Chondrocyte (in vitro differentiated cells): ENCODE data around the gene LSM12. TPM values are rescaled to one million over a fixed set of nuclear protein-coding genes. Genes with fewer than 3 reads are reported as not detected.
A peak's percentile ranks its signal among the peaks of the same experiment; 100 is the strongest.
"Not testable (repeated sequence)": the region's sequence is repeated elsewhere in the genome, so short reads cannot be mapped to it uniquely, and the experiment has no call there.

Source experiments
- DNase-seq: peaks from one replicate; pipeline ENCODE4 v3.0.0; 2021; ENCODE audit warnings: mixed read lengths, low spot score
- H3K27ac Mint-ChIP-seq: one replicate; pipeline ENCODE4 v1.8.0; 2021; ENCODE audit warnings: mild to moderate bottlenecking, moderate library complexity, mixed read lengths; ENCODE audit not compliant: unreplicated experiment
- H3K27me3 Mint-ChIP-seq: 2 replicates; pipeline ENCODE4 v1.8.0; 2021; ENCODE audit warnings: low read depth, mixed read lengths
- H3K36me3 Mint-ChIP-seq: 2 replicates; pipeline ENCODE4 v1.8.0; 2021; ENCODE audit warnings: low read depth, mixed read lengths
- H3K4me1 Mint-ChIP-seq: 2 replicates; pipeline ENCODE4 v1.8.0; 2021; ENCODE audit warnings: low read depth, mild to moderate bottlenecking, mixed read lengths
- H3K4me3 Mint-ChIP-seq: one replicate; pipeline ENCODE4 v1.8.0; 2021; ENCODE audit warnings: mild to moderate bottlenecking, moderate library complexity, mixed read lengths; ENCODE audit not compliant: unreplicated experiment
- H3K9me3 Mint-ChIP-seq: 2 replicates; pipeline ENCODE4 v1.8.0; 2021; ENCODE audit warnings: low read depth, mixed read lengths
- total RNA-seq: library from RNA; stranded (reverse); gene quantifications from 3 replicates; pipeline ENCODE4 v1.2.1, GENCODE V29; 2021
- TF ChIP-seq, protein P1 (sequence below): fragments of 200-600 bp; sonication (generic); IDR thresholded peaks from 2 replicates; pipeline ENCODE4 v1.5.0; 2021; ENCODE audit warnings: antibody characterized with exemption, mild to moderate bottlenecking, moderate library complexity

Gene LSM12
- total RNA-seq, 1 donor from 2014 or later: 48.3 TPM

DNA sequence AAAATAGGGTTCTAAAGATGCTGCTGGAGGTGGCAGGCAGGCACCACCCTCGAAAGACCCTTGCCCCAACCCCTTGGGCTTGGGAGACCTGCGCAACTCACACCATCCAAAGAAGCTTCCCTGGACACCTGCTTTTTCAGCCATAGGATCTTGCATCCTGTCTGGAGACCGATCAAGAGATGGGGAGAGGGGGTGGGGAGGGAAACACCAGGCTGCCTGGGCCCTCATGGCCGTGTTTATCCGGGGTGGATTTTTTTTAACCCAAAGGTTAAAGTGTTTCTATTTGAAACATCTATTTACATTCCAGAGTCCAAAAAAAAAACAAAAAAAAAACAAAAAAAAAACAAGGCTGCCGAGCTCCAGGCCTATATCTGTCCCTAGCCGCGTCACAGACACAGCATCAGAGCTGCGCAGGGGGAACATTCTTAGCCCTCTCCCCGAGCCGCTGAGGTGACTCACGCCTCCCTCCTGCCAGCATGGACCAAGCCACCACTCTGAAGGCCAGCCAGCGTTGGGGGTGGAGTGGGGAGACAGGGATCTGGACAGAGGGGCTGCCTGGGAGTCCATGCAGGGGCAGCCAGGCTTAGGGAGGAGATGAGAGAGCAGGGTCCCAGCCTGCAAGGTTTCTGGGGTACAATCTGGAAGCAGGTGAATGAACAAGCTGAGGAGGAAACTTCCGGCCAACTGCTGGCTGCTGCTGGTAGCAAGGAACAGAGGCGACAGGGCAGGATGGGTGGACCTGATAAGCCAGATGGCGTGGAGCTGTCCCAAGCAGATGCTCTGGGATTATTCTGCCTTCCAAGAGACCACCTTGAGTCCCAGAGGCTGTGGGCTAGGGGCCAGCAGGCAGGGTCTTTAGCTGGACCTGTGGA lies 42.2 kb upstream of the LSM12 start:
- no peak for DNase-seq
- H3K36me3 Mint-ChIP-seq: peaks cover 3% of the 10 kb centered on the region
- peaks cover 50% of the 10 kb centered on the region for H3K4me1 Mint-ChIP-seq
- TF ChIP-seq, protein P1, sequence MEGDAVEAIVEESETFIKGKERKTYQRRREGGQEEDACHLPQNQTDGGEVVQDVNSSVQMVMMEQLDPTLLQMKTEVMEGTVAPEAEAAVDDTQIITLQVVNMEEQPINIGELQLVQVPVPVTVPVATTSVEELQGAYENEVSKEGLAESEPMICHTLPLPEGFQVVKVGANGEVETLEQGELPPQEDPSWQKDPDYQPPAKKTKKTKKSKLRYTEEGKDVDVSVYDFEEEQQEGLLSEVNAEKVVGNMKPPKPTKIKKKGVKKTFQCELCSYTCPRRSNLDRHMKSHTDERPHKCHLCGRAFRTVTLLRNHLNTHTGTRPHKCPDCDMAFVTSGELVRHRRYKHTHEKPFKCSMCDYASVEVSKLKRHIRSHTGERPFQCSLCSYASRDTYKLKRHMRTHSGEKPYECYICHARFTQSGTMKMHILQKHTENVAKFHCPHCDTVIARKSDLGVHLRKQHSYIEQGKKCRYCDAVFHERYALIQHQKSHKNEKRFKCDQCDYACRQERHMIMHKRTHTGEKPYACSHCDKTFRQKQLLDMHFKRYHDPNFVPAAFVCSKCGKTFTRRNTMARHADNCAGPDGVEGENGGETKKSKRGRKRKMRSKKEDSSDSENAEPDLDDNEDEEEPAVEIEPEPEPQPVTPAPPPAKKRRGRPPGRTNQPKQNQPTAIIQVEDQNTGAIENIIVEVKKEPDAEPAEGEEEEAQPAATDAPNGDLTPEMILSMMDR: no peak
- H3K27me3 Mint-ChIP-seq: no peaks in the 10 kb centered on the region
- H3K27ac Mint-ChIP-seq: peak overlapping the region; percentile 94
- no peaks in the 10 kb centered on the region for H3K9me3 Mint-ChIP-seq
- H3K4me3 Mint-ChIP-seq: peak overlapping the region; percentile 54

DNA sequence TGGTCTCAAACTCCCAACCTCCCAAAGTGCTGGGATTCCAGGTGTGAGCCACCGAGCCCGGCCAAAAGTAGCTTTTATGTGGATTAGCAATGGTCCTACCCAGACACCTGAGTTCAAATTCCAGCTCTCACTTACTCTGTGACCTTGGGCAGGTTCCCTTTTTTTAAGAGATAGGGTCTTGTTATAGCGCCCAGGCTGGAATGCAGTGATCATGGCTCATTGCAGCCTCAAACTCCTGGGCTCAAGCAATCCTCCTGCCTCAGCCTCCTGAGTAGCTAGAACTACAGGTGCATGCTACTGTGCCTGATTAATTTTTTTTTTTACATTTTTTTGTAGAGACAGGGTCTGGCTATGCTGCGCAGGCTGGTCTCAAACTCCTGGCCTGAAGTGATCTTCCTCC lies 40.3 kb upstream of the LSM12 start:
- Mint-ChIP-seq H3K27ac (no peak overlapping the region), H3K9me3 (no peaks in the 10 kb centered on the region), H3K27me3 (no peaks in the 10 kb centered on the region), H3K36me3 (peaks cover 3% of the 10 kb centered on the region), H3K4me3 (no peak overlapping the region), H3K4me1 (peaks cover 48% of the 10 kb centered on the region)
- TF ChIP-seq, protein P1: no peak
- no peak for DNase-seq

DNA sequence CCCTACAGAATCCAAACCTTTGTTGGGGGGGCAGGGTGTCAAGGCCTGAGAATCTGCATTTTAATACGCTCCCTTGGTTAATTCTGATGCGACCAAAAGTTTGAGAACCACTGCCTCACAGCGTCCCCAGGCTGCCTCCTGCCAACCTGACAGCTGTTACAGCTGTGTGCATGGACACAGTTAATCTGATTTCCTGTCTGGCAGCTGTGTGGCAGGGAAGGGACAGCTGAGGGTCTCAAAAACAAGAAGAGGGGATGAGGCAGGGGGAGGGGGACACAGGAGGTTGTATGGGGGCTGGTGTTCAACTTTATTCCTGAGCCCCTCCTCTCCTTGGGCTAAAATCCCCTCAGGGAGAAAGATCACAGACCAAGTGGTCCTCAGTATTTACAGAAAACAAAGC lies 39.5 kb upstream of the LSM12 start:
- Mint-ChIP-seq H3K27ac (no peak overlapping the region), H3K4me3 (no peak overlapping the region), H3K9me3 (no peaks in the 10 kb centered on the region), H3K27me3 (no peaks in the 10 kb centered on the region), H3K4me1 (peaks cover 46% of the 10 kb centered on the region), H3K36me3 (peaks cover 3% of the 10 kb centered on the region)
- TF ChIP-seq, protein P1: no peak
- no peak for DNase-seq

DNA sequence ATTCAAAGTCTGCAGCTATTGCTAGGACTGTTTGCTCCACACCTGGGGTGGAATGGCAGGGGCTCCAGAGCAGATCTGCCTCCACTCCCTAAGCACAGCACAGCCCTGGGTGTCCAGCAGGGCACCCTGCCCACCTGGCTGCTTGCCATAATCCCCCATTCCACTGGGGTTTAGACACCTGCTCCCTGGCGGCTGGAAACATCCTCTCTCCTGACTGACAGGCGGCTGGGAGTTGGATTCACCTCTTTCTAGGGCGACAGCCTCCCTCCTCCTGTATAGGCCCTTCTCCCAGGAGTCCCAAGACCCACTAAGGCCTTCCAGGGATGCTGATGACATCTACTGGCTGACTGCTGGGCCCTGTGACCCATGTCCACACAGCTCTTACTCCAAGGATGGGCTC lies 39.0 kb upstream of the LSM12 start:
- H3K36me3 Mint-ChIP-seq: peaks cover 3% of the 10 kb centered on the region
- H3K4me3 Mint-ChIP-seq: no peak overlapping the region
- H3K27ac Mint-ChIP-seq: no peak overlapping the region
- TF ChIP-seq, protein P1: no peak
- DNase-seq: no peak
- H3K9me3 Mint-ChIP-seq: no peaks in the 10 kb centered on the region
- H3K4me1 Mint-ChIP-seq: peaks cover 43% of the 10 kb centered on the region
- no peaks in the 10 kb centered on the region for H3K27me3 Mint-ChIP-seq

DNA sequence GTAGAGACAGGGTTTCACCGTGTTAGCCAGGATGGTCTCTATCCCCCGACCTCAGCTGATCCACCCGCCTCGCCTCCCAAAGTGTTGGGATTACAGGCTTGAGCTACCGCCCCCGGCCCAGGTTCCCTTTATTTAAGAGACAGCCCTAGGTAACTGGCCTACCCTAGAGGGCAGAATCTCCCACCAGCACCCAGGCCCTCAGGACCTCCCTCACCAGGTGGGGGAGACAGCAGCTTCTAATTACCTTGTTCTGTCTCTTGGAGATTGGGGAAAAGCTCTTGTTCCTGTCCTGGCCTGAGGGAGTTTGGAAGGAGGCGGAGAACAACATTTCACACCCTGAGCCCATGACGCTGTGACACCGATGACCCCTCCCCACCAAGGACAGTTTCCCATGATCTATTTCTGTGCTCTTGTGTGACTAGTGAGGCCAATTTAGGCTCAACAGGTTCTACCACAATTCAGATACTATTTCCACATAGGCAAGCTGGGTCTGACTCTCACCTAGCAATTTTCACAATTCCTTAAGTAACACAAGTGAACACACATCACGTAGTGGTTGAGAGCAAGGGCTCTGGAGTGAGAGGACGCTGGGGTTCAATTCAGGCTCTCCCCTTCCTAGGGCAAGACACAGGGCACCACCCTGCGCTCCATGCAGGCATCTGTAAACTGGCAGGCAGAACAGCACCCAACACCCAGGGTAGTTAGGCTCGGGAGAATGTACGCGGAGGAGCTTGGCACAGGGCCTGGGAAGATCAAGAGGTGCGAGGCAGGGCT lies 36.6 kb upstream of the LSM12 start:
- no peaks in the 10 kb centered on the region for H3K9me3 Mint-ChIP-seq
- H3K4me1 Mint-ChIP-seq: peaks cover 22% of the 10 kb centered on the region
- H3K36me3 Mint-ChIP-seq: peaks cover 3% of the 10 kb centered on the region
- DNase-seq: no peak
- TF ChIP-seq, protein P1: no peak
- H3K27me3 Mint-ChIP-seq: no peaks in the 10 kb centered on the region
- H3K27ac Mint-ChIP-seq: no peak overlapping the region
- H3K4me3 Mint-ChIP-seq: no peak overlapping the region

DNA sequence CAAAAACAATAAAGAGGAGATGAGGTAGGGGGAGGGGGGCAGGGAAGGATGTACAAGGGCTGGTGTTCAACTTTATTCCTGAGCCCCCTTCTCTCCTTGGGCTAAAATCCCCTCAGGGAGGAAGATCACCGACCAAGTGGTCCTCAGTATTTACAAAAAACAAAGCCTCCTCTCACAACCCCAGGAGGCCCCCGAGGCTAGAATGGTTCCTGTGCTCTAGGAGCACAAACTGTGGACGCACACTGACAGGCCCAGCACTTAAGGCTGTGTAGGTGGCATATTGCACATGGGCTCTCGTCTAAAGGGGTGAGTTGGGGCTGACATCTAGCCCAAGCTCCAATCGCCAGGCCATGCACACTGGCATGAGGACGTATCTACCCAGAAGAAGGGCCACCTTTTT lies 35.4 kb upstream of the LSM12 start:
- peak overlapping the region; percentile 83 for H3K27ac Mint-ChIP-seq
- H3K27me3 Mint-ChIP-seq, H3K4me3 Mint-ChIP-seq, H3K36me3 Mint-ChIP-seq, H3K9me3 Mint-ChIP-seq: not testable (repeated sequence)
- DNase-seq: peak; percentile 46
- H3K4me1 Mint-ChIP-seq: peaks cover 24% of the 10 kb centered on the region
